Activated CD8-positive, alpha-beta T cell treated with anti-CD3 and anti-CD28 coated beads, Interleukin-2, amount 10 ng/mL, durations not matched to agents 7 days and 5 days (primary cell): Measurements from ENCODE around the gene ELF1. TPM values are rescaled to one million over a fixed set of nuclear protein-coding genes. Genes with fewer than 3 reads are reported as not detected.

Experiments
- ATAC-seq: fragments of 150-1000 bp; cut with Tn5 transposase; one replicate; pipeline ENCODE4 v1.10.0; 2021; ENCODE audit warnings: moderate library complexity
- CTCF ChIA-PET: fragments of 350-600 bp; sonication (Branson Sonifier 250); formaldehyde crosslinking; loops from one replicate; lab custom pipeline; 2021; ENCODE audit warnings: antibody characterized with exemption; lab: Charles Lee
- POLR2A ChIA-PET: fragments of 350-600 bp; sonication (Branson Sonifier 250); formaldehyde crosslinking; loops from one replicate; lab custom pipeline; 2021; ENCODE audit warnings: antibody characterized with exemption; lab: Charles Lee
- DNase-seq: peaks from one replicate; pipeline ENCODE4 v3.0.0-alpha.2; 2020
- H3K27ac Mint-ChIP-seq: one replicate; pipeline ENCODE4 v1.8.0; 2021; ENCODE audit warnings: mild to moderate bottlenecking, mixed read lengths
- H3K27me3 Mint-ChIP-seq: one replicate; pipeline ENCODE4 v1.8.0; 2021; ENCODE audit warnings: low read depth, mixed read lengths
- H3K36me3 Mint-ChIP-seq: one replicate; pipeline ENCODE4 v1.8.0; 2021; ENCODE audit warnings: low read depth, mixed read lengths
- H3K4me1 Mint-ChIP-seq: one replicate; pipeline ENCODE4 v1.8.0; 2021; ENCODE audit warnings: low read depth, mixed read lengths
- H3K4me3 Mint-ChIP-seq: one replicate; pipeline ENCODE4 v1.8.0; 2021; ENCODE audit warnings: mild to moderate bottlenecking, mixed read lengths
- H3K9me3 Mint-ChIP-seq: one replicate; pipeline ENCODE4 v1.8.0; 2022; ENCODE audit warnings: mixed read lengths; ENCODE audit not compliant: insufficient read depth
- total RNA-seq, 2 experiments: library from RNA; stranded (reverse); gene quantifications; one replicate each; pipeline ENCODE4 v1.2.3, GENCODE V29; 2021

Gene ELF1
- total RNA-seq, 2 experiments from 2014 or later = 106 to 107 TPM

DNA sequence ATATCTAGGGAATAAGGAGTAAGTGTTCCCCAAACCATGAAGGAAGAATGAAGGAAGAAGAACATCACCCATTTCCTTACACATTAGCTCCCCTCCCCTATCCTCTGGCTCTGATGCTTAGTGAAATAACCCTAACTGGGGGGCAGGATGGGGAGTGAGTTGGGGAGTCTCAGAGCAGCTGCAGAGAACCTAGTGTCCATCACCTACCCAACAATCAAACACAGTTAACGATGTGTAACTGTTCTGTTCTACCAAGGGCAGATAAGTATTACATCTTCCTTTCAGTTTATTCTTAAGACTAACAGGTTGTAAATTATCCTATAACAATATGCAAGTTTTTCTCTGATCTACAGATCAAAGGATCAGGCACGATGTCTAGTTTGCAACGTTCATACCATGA lies 12.8 kb downstream of the ELF1 start:
- ChIA-PET CTCF (interaction anchor here (0.7 to 4.6 kb wide), 6 partner anchors 8 to 54 kb away, joined by 3 to 21 read pairs (median 5); partner anchors contain the start of gene WBP4), POLR2A (interaction anchor here (0.8 to 5.3 kb wide), 6 partner anchors 12 to 55 kb away, joined by 3 to 49 read pairs (median 4); partner anchors contain the start of genes ELF1 and WBP4)
- DNase-seq (no peak), ATAC-seq (no peak)
- Mint-ChIP-seq H3K4me3 (peak overlapping the region; percentile 54), H3K36me3 (peaks cover 42% of the 10 kb centered on the region), H3K27me3 (no peaks in the 10 kb centered on the region), H3K9me3 (peaks cover 5% of the 10 kb centered on the region), H3K4me1 (peaks cover 70% of the 10 kb centered on the region), H3K27ac (peak overlapping the region; percentile 87)

DNA sequence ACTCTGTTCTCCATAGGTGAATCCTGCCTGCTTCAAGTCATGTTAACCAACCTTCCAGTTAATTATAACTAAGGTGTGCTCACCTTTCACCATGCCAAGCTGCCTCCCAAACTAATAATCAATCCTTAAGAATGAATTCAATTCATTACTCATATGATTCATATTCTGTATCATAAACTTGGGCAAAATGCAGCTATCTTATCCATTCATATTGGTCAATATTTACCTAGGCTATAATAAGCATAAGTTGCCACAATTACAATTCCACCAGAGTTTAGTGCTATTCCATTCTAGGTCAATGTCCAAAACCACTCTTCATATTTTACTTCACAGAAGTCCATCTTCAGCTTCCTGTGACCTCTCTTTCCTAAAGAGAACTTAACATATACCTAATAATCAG lies 13.4 kb downstream of the ELF1 start:
- ATAC-seq = no peak
- Mint-ChIP-seq H3K4me1 (peaks cover 67% of the 10 kb centered on the region), H3K4me3 (peak overlapping the region; percentile 54), H3K27ac (peak overlapping the region; percentile 87), H3K27me3 (no peaks in the 10 kb centered on the region), H3K36me3 (peaks cover 37% of the 10 kb centered on the region), H3K9me3 (peaks cover 5% of the 10 kb centered on the region)
- POLR2A ChIA-PET = interaction anchor here (0.8 to 5.3 kb wide), 6 partner anchors 12 to 55 kb away, joined by 3 to 49 read pairs (median 4); partner anchors contain the start of genes ELF1 and WBP4
- DNase-seq = no peak
- CTCF ChIA-PET = interaction anchor here (0.7 to 4.6 kb wide), 6 partner anchors 9 to 55 kb away, joined by 3 to 21 read pairs (median 5); partner anchors contain the start of gene WBP4

DNA sequence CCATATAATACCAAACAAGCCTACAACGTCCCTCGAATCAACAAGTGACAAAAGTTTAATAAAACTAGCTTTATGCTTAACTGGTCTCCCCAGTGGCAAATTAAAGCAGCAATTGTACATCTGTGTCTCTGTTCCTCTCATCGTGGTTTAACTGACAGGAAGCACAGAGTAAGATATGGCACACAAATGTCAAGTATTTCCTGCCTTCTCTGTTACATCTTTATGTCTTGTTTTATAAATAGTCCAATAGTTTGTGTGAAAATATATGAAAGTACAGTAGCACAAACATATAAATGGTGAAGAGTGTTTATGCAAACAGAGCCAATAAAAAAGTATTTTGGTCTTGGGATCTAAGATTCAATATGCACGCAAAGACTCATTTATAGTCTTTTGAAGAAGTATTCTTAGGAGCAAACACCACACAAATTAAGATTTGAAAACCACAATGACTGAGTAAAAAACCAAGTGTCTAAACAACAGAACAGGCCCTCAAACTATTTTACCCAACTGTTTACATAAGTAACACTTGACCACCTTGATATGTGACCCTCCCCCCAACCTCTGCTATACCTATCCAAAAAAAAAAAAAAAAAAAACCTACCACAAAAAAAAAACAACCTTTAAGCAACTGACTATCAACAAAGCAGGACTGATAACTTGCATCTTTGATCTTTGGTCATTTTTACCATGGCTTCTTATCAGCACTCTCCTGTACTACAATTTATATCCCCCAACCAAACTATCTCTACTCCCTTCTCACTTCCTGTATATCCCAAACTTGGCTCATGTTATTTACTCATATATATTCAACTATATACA lies 14.0 kb downstream of the ELF1 start:
- Mint-ChIP-seq H3K27me3 (no peaks in the 10 kb centered on the region), H3K4me1 (peaks cover 68% of the 10 kb centered on the region), H3K9me3 (peaks cover 5% of the 10 kb centered on the region), H3K27ac (peak overlapping the region; percentile 87), H3K4me3 (peak overlapping the region; percentile 54), H3K36me3 (peaks cover 39% of the 10 kb centered on the region)
- peak; percentile 85 for ATAC-seq
- CTCF ChIA-PET = interaction anchor here (0.6 to 4.6 kb wide), 8 partner anchors 9 to 56 kb away, joined by 3 to 21 read pairs (median 4); partner anchors contain the start of gene WBP4
- POLR2A ChIA-PET = interaction anchor here (0.6 to 5.3 kb wide), 11 partner anchors 8 to 56 kb away, joined by 3 to 49 read pairs (median 4); partner anchors contain the start of genes ELF1 and WBP4
- DNase-seq = peak; percentile 61

DNA sequence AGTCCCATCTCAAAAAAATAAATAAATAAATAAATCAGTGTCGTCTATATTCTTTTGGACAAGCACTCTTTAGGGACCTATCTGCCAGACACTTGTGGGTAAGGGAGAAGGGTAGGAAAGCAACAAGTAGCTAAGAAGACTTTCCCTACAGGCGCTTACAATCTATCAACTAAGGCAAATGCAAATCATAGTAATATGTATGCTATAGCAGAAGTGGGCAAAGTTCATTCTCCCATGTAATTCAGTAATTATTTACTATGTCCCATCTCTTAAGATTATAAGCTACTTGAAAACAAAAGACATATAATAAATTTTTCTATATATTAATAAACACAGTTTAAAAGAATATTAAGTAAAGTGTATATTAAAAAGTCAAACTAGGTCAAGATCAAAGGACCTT lies 16.5 kb downstream of the ELF1 start:
- Mint-ChIP-seq H3K4me1 (peaks cover 74% of the 10 kb centered on the region), H3K27ac (no peak overlapping the region), H3K9me3 (peaks cover 5% of the 10 kb centered on the region), H3K27me3 (no peaks in the 10 kb centered on the region), H3K4me3 (no peak overlapping the region), H3K36me3 (peaks cover 49% of the 10 kb centered on the region)
- ChIA-PET CTCF (interaction anchor here (0.9 to 3.4 kb wide), 8 partner anchors 9 to 59 kb away, joined by 4 to 22 read pairs (median 10); partner anchors contain the start of genes ELF1 and WBP4), POLR2A (interaction anchor here (0.9 to 2.4 kb wide), 4 partner anchors 15 to 24 kb away, joined by 3 to 12 read pairs (median 7); partner anchors contain the start of gene ELF1)
- no peak for DNase-seq
- no peak for ATAC-seq

DNA sequence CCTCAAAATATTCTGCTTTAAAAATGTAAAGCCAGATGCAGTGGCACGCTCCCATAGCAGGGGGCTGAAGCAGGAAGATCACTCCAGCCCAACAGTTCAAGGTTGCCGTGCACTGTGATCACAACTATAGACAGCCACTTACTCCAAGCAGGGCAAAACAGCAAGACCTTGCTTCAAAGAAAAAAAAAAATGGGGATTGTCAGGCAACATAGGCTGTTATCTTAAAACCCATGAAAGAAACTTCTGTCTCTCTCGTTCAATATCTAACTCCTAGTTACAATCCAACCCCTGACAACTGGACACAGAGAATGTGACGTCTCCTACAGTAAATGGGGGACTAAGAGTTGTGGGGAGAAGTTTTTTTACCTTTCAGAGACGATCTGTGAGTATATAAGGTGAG lies 17.4 kb downstream of the ELF1 start:
- ATAC-seq (no peak), DNase-seq (no peak)
- Mint-ChIP-seq H3K4me1 (peaks cover 71% of the 10 kb centered on the region), H3K27ac (peak overlapping the region; percentile 60), H3K9me3 (peaks cover 5% of the 10 kb centered on the region), H3K36me3 (peaks cover 53% of the 10 kb centered on the region), H3K4me3 (peak overlapping the region; percentile 15), H3K27me3 (no peaks in the 10 kb centered on the region)
- POLR2A ChIA-PET = interaction anchor here (0.6 to 2.4 kb wide), 4 partner anchors 11 to 20 kb away, joined by 3 to 12 read pairs (median 4); partner anchors contain the start of gene ELF1
- CTCF ChIA-PET = interaction anchor here (1.9 to 3.4 kb wide), 4 partner anchors 13 to 27 kb away, joined by 10 to 22 read pairs (median 10); partner anchors contain the start of gene ELF1

DNA sequence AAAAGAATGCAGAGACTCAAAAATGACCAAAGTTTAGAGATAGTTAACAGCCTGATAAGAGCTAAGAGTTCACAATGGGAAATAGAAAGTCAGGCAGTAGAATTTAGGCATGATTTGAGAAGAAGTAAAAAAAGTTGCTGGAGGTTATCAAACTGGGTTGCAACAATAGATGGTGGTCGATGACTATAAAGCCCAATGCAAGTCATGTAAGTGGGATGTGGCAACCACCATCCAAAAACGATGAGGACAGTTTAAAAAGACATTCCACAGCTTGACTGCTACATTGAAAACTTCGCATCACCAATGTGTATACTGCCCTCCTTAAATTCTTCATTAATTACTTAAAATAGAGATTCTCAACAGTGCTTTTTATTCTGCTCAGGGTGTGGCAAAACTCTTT lies 19.7 kb downstream of the ELF1 start:
- H3K4me3 Mint-ChIP-seq = no peak overlapping the region
- ChIA-PET POLR2A (interaction anchor here (0.6 kb wide), 1 partner anchor 13 kb away, joined by 3 read pairs; no protein-coding TSS in a partner anchor), CTCF (interaction anchor here (0.7 to 1.0 kb wide), 2 partner anchors 10 to 54 kb away, joined by 3 read pairs; no protein-coding TSS in a partner anchor)
- DNase-seq (no peak), ATAC-seq (no peak)
- H3K9me3 Mint-ChIP-seq = peaks cover 5% of the 10 kb centered on the region
- H3K36me3 Mint-ChIP-seq = peaks cover 61% of the 10 kb centered on the region
- no peaks in the 10 kb centered on the region for H3K27me3 Mint-ChIP-seq
- no peak overlapping the region for H3K27ac Mint-ChIP-seq
- peaks cover 76% of the 10 kb centered on the region for H3K4me1 Mint-ChIP-seq

DNA sequence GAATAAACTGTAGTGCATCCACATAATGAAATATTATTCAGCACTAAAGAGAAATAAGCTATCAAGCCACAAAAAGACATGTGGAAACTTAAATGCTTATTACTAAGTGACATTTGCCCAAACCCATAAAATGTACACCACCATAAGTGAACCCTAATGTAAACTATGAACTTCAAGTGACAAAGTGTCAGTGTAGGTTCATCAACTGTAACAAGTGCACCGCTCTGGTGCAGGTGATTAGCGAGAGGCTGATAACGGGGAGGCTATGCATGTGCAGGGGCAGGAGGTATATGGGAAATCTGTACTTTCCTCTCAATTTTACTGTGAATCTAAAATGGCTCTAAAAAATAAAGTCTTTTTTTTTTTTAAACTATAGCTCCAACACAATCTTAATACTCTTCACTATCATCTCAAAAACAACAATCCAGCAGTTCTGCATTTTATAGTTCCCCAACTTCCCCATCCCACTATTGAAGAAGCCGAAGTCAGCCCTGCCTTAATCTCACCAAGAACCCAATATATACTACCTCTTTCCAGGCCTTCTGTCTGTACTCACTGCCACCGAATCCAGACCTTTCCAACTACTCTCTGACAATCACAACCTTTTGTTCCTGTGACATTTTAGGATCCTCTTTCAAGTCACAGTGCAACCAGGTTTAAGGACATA lies 22.6 kb downstream of the ELF1 start:
- no peaks in the 10 kb centered on the region for H3K9me3 Mint-ChIP-seq
- DNase-seq = no peak
- ChIA-PET CTCF (interaction anchor here (1.1 kb wide), 1 partner anchor 22 kb away, joined by 5 read pairs; no protein-coding TSS in a partner anchor), POLR2A (interaction anchor here (0.8 to 2.8 kb wide), 4 partner anchors 11 to 22 kb away, joined by 3 to 10 read pairs (median 4); partner anchors contain the start of gene ELF1)
- H3K4me3 Mint-ChIP-seq = no peak overlapping the region
- ATAC-seq = no peak
- H3K27me3 Mint-ChIP-seq = no peaks in the 10 kb centered on the region
- H3K27ac Mint-ChIP-seq = peak overlapping the region; percentile 73
- peaks cover 82% of the 10 kb centered on the region for H3K4me1 Mint-ChIP-seq
- H3K36me3 Mint-ChIP-seq = peaks cover 62% of the 10 kb centered on the region

DNA sequence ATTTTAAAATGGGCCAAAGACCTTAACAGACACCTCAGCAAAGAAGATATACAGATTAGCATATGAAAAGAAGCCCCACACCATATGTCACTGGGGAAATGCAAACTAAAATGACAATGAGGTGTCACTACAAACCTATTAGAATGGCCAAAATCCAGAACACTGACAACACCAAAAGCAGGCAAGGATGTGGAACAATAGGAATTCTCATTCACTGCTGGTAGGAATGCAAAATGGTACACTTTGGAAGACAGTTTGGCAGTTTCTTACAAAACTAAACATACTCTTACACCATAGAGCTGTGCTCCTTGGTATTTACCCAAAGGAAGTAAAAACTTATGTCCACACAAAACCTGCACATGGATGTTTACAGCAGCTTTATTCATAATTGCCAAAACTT lies 23.1 kb downstream of the ELF1 start:
- POLR2A ChIA-PET = interaction anchor here (0.8 to 2.8 kb wide), 5 partner anchors 9 to 23 kb away, joined by 3 to 10 read pairs (median 4); partner anchors contain the start of gene ELF1
- CTCF ChIA-PET = interaction anchor here (1.1 to 1.2 kb wide), 2 partner anchors 14 to 21 kb away, joined by 3 to 5 read pairs; no protein-coding TSS in a partner anchor
- H3K4me3 Mint-ChIP-seq = peak overlapping the region; percentile 29
- DNase-seq (no peak), ATAC-seq (no peak)
- no peaks in the 10 kb centered on the region for H3K27me3 Mint-ChIP-seq
- H3K27ac Mint-ChIP-seq = peak overlapping the region; percentile 31
- H3K9me3 Mint-ChIP-seq = no peaks in the 10 kb centered on the region
- H3K4me1 Mint-ChIP-seq = peaks cover 78% of the 10 kb centered on the region
- peaks cover 58% of the 10 kb centered on the region for H3K36me3 Mint-ChIP-seq

DNA sequence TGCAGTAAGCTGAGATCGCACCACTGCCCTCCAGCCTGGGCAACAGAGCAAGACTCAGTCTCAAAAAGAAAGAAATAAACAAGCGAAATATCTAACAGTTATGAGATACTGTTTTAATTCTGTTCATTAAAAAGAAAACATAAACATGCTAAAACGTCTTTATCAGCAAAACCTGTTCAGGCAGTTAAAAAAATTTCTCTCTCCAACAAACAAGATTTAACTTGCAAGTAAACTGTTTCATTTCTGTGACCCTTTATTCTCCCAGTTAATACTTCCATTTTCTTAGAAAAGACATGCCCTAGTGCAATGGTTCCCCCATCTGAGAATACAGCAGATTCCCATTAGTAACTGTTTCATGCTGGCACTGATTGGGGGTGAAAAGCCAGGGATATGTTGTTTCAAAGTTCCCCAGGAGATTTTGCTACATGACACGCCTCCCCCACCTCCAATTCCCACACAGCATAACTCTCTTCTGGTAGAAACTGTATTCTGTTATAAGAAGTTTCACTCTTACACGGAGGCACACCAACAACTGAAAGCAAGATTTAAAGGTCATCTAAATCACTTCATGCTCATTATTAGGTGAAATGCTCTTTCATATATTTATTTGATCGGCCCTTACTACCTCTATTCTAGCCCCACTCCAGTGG lies 24.4 kb downstream of the ELF1 start:
- no peaks in the 10 kb centered on the region for H3K9me3 Mint-ChIP-seq
- ChIA-PET POLR2A (interaction anchor here (0.9 to 2.8 kb wide), 4 partner anchors 10 to 24 kb away, joined by 4 to 10 read pairs (median 4); partner anchors contain the start of gene ELF1), CTCF (interaction anchor here (1.0 to 1.4 kb wide), 5 partner anchors 10 to 59 kb away, joined by 3 to 7 read pairs (median 5); no protein-coding TSS in a partner anchor)
- ATAC-seq (peak; percentile 47), DNase-seq (no peak)
- peak overlapping the region; percentile 63 for H3K27ac Mint-ChIP-seq
- no peaks in the 10 kb centered on the region for H3K27me3 Mint-ChIP-seq
- peaks cover 56% of the 10 kb centered on the region for H3K36me3 Mint-ChIP-seq
- H3K4me1 Mint-ChIP-seq = peaks cover 83% of the 10 kb centered on the region
- H3K4me3 Mint-ChIP-seq = peak overlapping the region; percentile 29

DNA sequence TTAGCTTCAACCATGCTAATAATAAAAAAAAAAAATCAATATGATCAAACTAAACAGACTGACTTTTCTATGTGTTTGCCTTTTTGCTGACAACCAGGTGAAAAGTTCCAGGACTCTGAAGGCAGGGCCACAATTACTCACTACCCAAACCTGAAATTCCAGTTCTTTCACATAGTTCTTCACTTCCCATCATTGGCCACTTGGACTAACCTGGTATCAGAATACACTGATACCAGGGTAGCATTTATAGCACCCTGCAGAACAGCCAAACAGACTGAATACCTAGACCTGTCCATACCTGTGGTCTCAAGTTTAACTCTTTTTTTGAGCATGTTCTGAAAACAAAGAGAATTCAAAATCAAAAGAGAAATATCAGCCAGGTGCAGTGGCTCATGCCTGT lies 25.1 kb downstream of the ELF1 start:
- no peak overlapping the region for H3K4me3 Mint-ChIP-seq
- DNase-seq (no peak), ATAC-seq (no peak)
- peak overlapping the region; percentile 63 for H3K27ac Mint-ChIP-seq
- peaks cover 48% of the 10 kb centered on the region for H3K36me3 Mint-ChIP-seq
- ChIA-PET POLR2A (interaction anchor here (1.3 to 1.7 kb wide), 2 partner anchors 12 to 15 kb away, joined by 5 read pairs; no protein-coding TSS in a partner anchor), CTCF (interaction anchor here (1.0 to 2.6 kb wide), 4 partner anchors 9 to 217 kb away, joined by 3 to 15 read pairs (median 8); no protein-coding TSS in a partner anchor)
- no peaks in the 10 kb centered on the region for H3K9me3 Mint-ChIP-seq
- no peaks in the 10 kb centered on the region for H3K27me3 Mint-ChIP-seq
- H3K4me1 Mint-ChIP-seq = peaks cover 77% of the 10 kb centered on the region
